Measurements from ENCODE around the gene LATS1. TPM values are rescaled to one million over a fixed set of nuclear protein-coding genes. Genes with fewer than 3 reads are reported as not detected.

Gene LATS1
- total RNA-seq, 2 donors from 2014 or later, result 24.4 to 30.5 TPM

- H3K36me3 ChIP-seq, result no peaks in the 10 kb centered on the region
- no peaks in the 10 kb centered on the region for H3K4me1 ChIP-seq (ENCODE audit: control insufficient read depth in 1 of 2, low read depth in 2 of 2)
- no peak overlapping the region for H3K27ac ChIP-seq
- DNase-seq (ENCODE audit: low spot score) (no peak), ATAC-seq (ENCODE audit: insufficient number of reproducible peaks, low FRiP score, low read depth) (no peak)
- no peak for TF ChIP-seq CTCF (IDR thresholded peaks at IDR 0.05)
- H3K9me3 ChIP-seq, result peaks cover 3% of the 10 kb centered on the region
- H3K4me3 ChIP-seq, result no peak overlapping the region
- no peaks in the 10 kb centered on the region for H3K27me3 ChIP-seq (replicated peaks; ENCODE audit: insufficient read depth)
These were observed 103.6 kb downstream of the LATS1 start for GRCh38 chr6:149614337-149614736.

GRCh38 chr6:149608381-149608982 lies 109.4 kb downstream of the LATS1 start:
- ATAC-seq (ENCODE audit: insufficient number of reproducible peaks, low FRiP score, low read depth), result no peak

More at GRCh38 chr6:149608381-149608982, 109.4 kb downstream of the LATS1 start:
- no peaks in the 10 kb centered on the region for H3K27me3 ChIP-seq (replicated peaks; ENCODE audit: insufficient read depth)
- H3K9me3 ChIP-seq, result peaks cover 3% of the 10 kb centered on the region
- no peak overlapping the region for H3K4me3 ChIP-seq
- no peak overlapping the region for H3K27ac ChIP-seq
- H3K4me1 ChIP-seq (ENCODE audit: control insufficient read depth in 1 of 2, low read depth in 2 of 2), result no peaks in the 10 kb centered on the region
- no peak for DNase-seq (ENCODE audit: low spot score)
- H3K36me3 ChIP-seq, result no peaks in the 10 kb centered on the region
- TF ChIP-seq CTCF (IDR thresholded peaks at IDR 0.05), result no peak

Other genes starting within 250 kb of the LATS1 start
- gene ZC3H12D, start 233.1 kb downstream of the LATS1 start, total RNA-seq, result 1 to 10 TPM; 1.9 to 3.8 TPM
- gene PPIL4, start 172.1 kb downstream of the LATS1 start, total RNA-seq, result 10 to 100 TPM; 20.2 to 33.8 TPM
- 10 to 100 TPM; 52.5 to 81.6 TPM for gene GINM1, start 151.7 kb downstream of the LATS1 start, total RNA-seq
- gene KATNA1, start 69.4 kb downstream of the LATS1 start, total RNA-seq, result 10 to 100 TPM; 15.7 to 37.8 TPM
- 10 to 100 TPM; 18.3 to 26.7 TPM for gene NUP43, start 28.4 kb upstream of the LATS1 start, total RNA-seq
- gene PCMT1, start 31.6 kb upstream of the LATS1 start, total RNA-seq, result 10 to 100 TPM; 40.6 to 86.0 TPM
- 10 to 100 TPM; 22.4 to 31.8 TPM for gene LRP11, start 146.3 kb upstream of the LATS1 start, total RNA-seq
- gene RAET1E, start 180.0 kb upstream of the LATS1 start, total RNA-seq, result not detected
- gene RAET1G, start 205.0 kb upstream of the LATS1 start, total RNA-seq, result not detected
- under 1 TPM in 1 of 2 donors, not detected in 1; 0.41 TPM for gene ULBP2, start 223.9 kb upstream of the LATS1 start, total RNA-seq
- under 1 TPM in 1 of 2 donors, not detected in 1; 0.14 TPM for gene ULBP1, start 245.8 kb upstream of the LATS1 start, total RNA-seq